MM.1S (cell line): Measurements from ENCODE around the gene PPP1R1C.

Experiments used
- DNase-seq: peaks from one replicate; pipeline ENCODE4 v3.0.0-alpha.2; 2015
- H2AFZ ChIP-seq: fragments of 300-600 bp; sonication (generic); 2 replicates; pipeline ENCODE4 v1.6.0; 2016; ENCODE audit warnings: antibody characterized with exemption, low read length
- H3F3A ChIP-seq: fragments of 300-600 bp; sonication (generic); 2 replicates; pipeline ENCODE4 v1.6.1; 2016; ENCODE audit warnings: mild to moderate bottlenecking, antibody characterized with exemption, low read length, moderate library complexity, mixed read lengths; ENCODE audit not compliant: insufficient read depth
- H3K27ac ChIP-seq: fragments of 300-600 bp; sonication (generic); 2 replicates; pipeline ENCODE4 v1.5.1; 2016; ENCODE audit warnings: mild to moderate bottlenecking, low read length
- H3K27me3 ChIP-seq: fragments of 300-600 bp; sonication (generic); replicated peaks from 2 replicates; pipeline ENCODE4 v1.6.0; 2016; ENCODE audit warnings: low read length; ENCODE audit not compliant: insufficient read depth
- H3K36me3 ChIP-seq: fragments of 300-600 bp; sonication (generic); replicated peaks from 2 replicates; pipeline ENCODE4 v1.6.1; 2016; ENCODE audit warnings: mild to moderate bottlenecking, low read length, mixed read lengths; ENCODE audit not compliant: insufficient read depth
- H3K4me1 ChIP-seq: fragments of 300-600 bp; sonication (generic); 2 replicates; pipeline ENCODE4 v1.6.1; 2016; ENCODE audit warnings: low read length, mixed read lengths
- H3K4me2 ChIP-seq: fragments of 300-600 bp; sonication (generic); 2 replicates; pipeline ENCODE4 v1.6.0; 2016; ENCODE audit warnings: low read depth, low read length
- H3K4me3 ChIP-seq: fragments of 300-600 bp; sonication (generic); 2 replicates; pipeline ENCODE4 v1.5.1; 2016; ENCODE audit warnings: low read length, mixed read lengths
- H3K79me2 ChIP-seq: fragments of 300-600 bp; sonication (generic); 2 replicates; pipeline ENCODE4 v1.6.1; 2016; ENCODE audit warnings: mixed run types, low read length, mixed read lengths
- H3K9ac ChIP-seq: fragments of 300-600 bp; sonication (generic); 2 replicates; pipeline ENCODE4 v1.6.1; 2016; ENCODE audit warnings: low read length, mixed read lengths
- H3K9me2 ChIP-seq: fragments of 300-600 bp; sonication (generic); replicated peaks from 2 replicates; pipeline ENCODE4 v1.6.1; 2016; ENCODE audit warnings: mild to moderate bottlenecking, low read length, mixed read lengths; ENCODE audit not compliant: insufficient read depth
- H3K9me3 ChIP-seq: fragments of 300-600 bp; sonication (generic); replicated peaks from 2 replicates; pipeline ENCODE4 v1.6.1; 2016; ENCODE audit warnings: mild to moderate bottlenecking, low read length, mixed read lengths; ENCODE audit not compliant: insufficient read depth
- H4K20me1 ChIP-seq: fragments of 300-600 bp; sonication (generic); 2 replicates; pipeline ENCODE4 v1.6.1; 2016; ENCODE audit warnings: mild to moderate bottlenecking, low read length, moderate library complexity, mixed read lengths; ENCODE audit not compliant: insufficient read depth
- CTCF ChIP-seq: fragments of 300-600 bp; sonication (generic); IDR thresholded peaks from 2 replicates; pipeline ENCODE4 v1.5.1; 2016; ENCODE audit warnings: antibody characterized with exemption, low read length, mixed read lengths
- EZH2 ChIP-seq: fragments of 300-600 bp; sonication (generic); optimal IDR thresholded peaks from 2 replicates; pipeline ENCODE3; 2017; ENCODE audit warnings: low read depth, mild to moderate bottlenecking, antibody characterized with exemption, low read length, mixed read lengths
- EZH2phosphoT487 ChIP-seq: fragments of 300-600 bp; sonication (generic); IDR thresholded peaks from 2 replicates; pipeline ENCODE4 v1.6.1; 2018; ENCODE audit warnings: antibody characterized with exemption, low read length

The PPP1R1C gene

GRCh38 chr2:182144776-182145165, 159.1 kb downstream of the PPP1R1C start:
- Histone ChIP-seq H3K27ac (no peak overlapping the region), H3K4me2 (no peak overlapping the region), H3K4me3 (no peak overlapping the region), H3K9ac (no peak overlapping the region), H3K9me2 (no peaks in the 10 kb centered on the region), H3K79me2 (no peaks in the 10 kb centered on the region), H3K4me1 (no peaks in the 10 kb centered on the region), H4K20me1 (no peaks in the 10 kb centered on the region), H2AFZ (no peak overlapping the region), H3K36me3 (no peaks in the 10 kb centered on the region), H3F3A (no peaks in the 10 kb centered on the region), H3K9me3 (no peaks in the 10 kb centered on the region), H3K27me3 (no peaks in the 10 kb centered on the region)
- DNase-seq, result no peak
- TF ChIP-seq CTCF (no peak), EZH2phosphoT487 (no peak), EZH2 (no peak)

DNA sequence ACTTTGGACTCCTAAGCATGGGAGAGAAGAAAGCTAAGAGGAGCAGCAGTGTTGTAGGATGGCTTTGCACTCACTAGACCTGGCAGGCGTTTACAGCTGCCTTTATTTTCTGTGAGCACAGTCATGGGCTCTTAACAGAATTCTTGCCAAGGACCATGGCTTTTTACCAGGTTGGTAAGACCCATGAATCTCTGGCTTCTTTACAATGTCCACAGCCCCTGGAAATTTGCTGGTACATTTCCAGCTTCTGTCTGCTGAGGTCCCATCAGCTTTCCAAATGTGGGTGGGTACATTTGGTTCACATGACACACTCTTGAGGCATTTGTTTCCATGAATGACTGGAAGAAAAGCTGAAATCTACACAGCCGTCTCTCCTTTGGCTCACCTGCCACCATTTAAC, 162.7 kb downstream of the PPP1R1C start:
- TF ChIP-seq CTCF (no peak), EZH2phosphoT487 (no peak), EZH2 (no peak)
- Histone ChIP-seq H3K27ac (no peak overlapping the region), H3K27me3 (no peaks in the 10 kb centered on the region), H4K20me1 (no peaks in the 10 kb centered on the region), H3K4me1 (no peaks in the 10 kb centered on the region), H3K9me2 (no peaks in the 10 kb centered on the region), H3K9me3 (no peaks in the 10 kb centered on the region), H3K9ac (no peak overlapping the region), H3K79me2 (no peaks in the 10 kb centered on the region), H3K4me3 (no peak overlapping the region), H3K4me2 (no peak overlapping the region), H3F3A (no peaks in the 10 kb centered on the region), H3K36me3 (no peaks in the 10 kb centered on the region), H2AFZ (no peak overlapping the region)
- DNase-seq, result no peak

GRCh38 chr2:182163878-182164277, 178.2 kb downstream of the PPP1R1C start:
- H3K27ac ChIP-seq, result no peak overlapping the region
- H3K27me3 ChIP-seq, result no peaks in the 10 kb centered on the region
- H4K20me1 ChIP-seq, result no peaks in the 10 kb centered on the region
- peaks cover 20% of the 10 kb centered on the region for H3K4me1 ChIP-seq
- H3K9me3 ChIP-seq, result no peaks in the 10 kb centered on the region
- no peak overlapping the region for H3K4me3 ChIP-seq
- no peak for TF ChIP-seq EZH2phosphoT487
- no peak for TF ChIP-seq CTCF
- H3K4me2 ChIP-seq, result no peak overlapping the region
- no peaks in the 10 kb centered on the region for H3K9me2 ChIP-seq
- H3K79me2 ChIP-seq, result no peaks in the 10 kb centered on the region
- no peak overlapping the region for H3K9ac ChIP-seq
- H2AFZ ChIP-seq, result no peak overlapping the region
- H3F3A ChIP-seq, result peaks cover 12% of the 10 kb centered on the region
- H3K36me3 ChIP-seq, result no peaks in the 10 kb centered on the region
- no peak for DNase-seq
